Neutrophil (primary cell): ENCODE data around the gene PLXNA4.

ENCODE experiments used
- H3K27ac ChIP-seq: fragments of 200-600 bp; sonication (generic); 2 replicates; pipeline ENCODE4 v1.5.1; 2016; ENCODE audit warnings: mild to moderate bottlenecking, moderate library complexity
- H3K27me3 ChIP-seq: fragments of 200-600 bp; sonication (generic); 2 replicates; pipeline ENCODE4 v1.6.0; 2016; ENCODE audit warnings: mild to moderate bottlenecking
- H3K36me3 ChIP-seq: fragments of 200-600 bp; sonication (generic); 2 replicates; pipeline ENCODE4 v1.5.1; 2017
- H3K4me1 ChIP-seq, 2 experiments: fragments of 200-600 bp in 1 of 2; sonication (generic) in 1 of 2; 1 replicate in 1 of 2; 2 replicates in 1 of 2; pipeline versions ENCODE4 v1.5.1 to v1.6.1; 2013 to 2016; ENCODE audit warnings: low read depth in 1 of 2, low read length in 1 of 2, mild to moderate bottlenecking in 1 of 2, moderate library complexity in 1 of 2; ENCODE audit not compliant: control insufficient read depth in 1 of 2, insufficient read depth in 1 of 2
- H3K4me3 ChIP-seq, 2 experiments: fragments of 200-600 bp in 1 of 2; sonication (generic) in 1 of 2; 1 replicate in 1 of 2; 2 replicates in 1 of 2; pipeline ENCODE4 v1.5.1; 2013 to 2016; ENCODE audit warnings: low read depth in 1 of 2, low read length in 1 of 2, mild to moderate bottlenecking in 1 of 2, moderate library complexity in 1 of 2
- H3K9me3 ChIP-seq: fragments of 200-600 bp; sonication (generic); 2 replicates; pipeline ENCODE4 v1.5.1; 2016
- CTCF ChIP-seq: fragments of 200-600 bp; sonication (generic); IDR thresholded peaks from 2 replicates; pipeline ENCODE4 v1.5.1; 2016; ENCODE audit warnings: antibody characterized with exemption

Gene PLXNA4

DNA sequence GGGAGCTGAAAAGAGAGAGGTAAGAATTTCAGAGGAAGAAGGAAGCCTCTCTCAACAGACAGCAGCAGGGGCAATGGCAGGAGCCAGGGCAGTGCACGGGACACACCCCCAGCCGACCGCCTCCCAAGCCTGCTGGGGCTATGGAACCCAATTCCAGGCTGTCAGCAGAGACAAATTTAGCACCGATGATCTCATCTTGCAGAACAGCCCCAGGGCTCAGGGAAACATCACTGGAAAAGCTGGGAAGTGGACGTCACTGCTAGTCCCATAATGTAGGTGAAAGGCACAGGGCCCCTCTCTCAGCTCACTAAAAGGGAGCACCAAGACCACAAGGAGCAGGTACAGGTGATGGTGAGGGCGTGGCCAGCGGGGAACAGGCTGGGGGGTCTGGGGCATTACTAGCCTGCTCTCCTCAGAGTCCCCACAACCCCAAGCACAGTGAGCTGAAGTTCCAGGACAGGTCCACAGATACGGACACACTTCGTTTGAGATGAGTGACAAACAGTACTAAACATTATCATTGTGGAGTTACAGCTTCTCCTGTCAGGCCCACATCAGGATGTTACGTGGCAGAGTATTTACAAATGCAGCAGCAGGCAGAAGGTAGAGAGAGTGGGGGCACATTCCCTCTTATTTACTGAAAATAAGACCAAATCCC is 103.7 kb downstream of the PLXNA4 start:
- no peak overlapping the region for H3K27ac ChIP-seq
- H3K36me3 ChIP-seq: no peaks in the 10 kb centered on the region
- H3K9me3 ChIP-seq: no peaks in the 10 kb centered on the region
- H3K27me3 ChIP-seq: peaks cover 41% of the 10 kb centered on the region
- H3K4me1 ChIP-seq: no peaks in the 10 kb centered on the region
- no peak for TF ChIP-seq CTCF
- no peak overlapping the region for H3K4me3 ChIP-seq

GRCh38 chr7:132471515-132471914 is 104.8 kb downstream of the PLXNA4 start:
- no peak for TF ChIP-seq CTCF
- Histone ChIP-seq H3K4me1 (no peaks in the 10 kb centered on the region), H3K27me3 (peaks cover 32% of the 10 kb centered on the region), H3K27ac (no peak overlapping the region), H3K4me3 (no peak overlapping the region), H3K36me3 (no peaks in the 10 kb centered on the region), H3K9me3 (no peaks in the 10 kb centered on the region)

DNA sequence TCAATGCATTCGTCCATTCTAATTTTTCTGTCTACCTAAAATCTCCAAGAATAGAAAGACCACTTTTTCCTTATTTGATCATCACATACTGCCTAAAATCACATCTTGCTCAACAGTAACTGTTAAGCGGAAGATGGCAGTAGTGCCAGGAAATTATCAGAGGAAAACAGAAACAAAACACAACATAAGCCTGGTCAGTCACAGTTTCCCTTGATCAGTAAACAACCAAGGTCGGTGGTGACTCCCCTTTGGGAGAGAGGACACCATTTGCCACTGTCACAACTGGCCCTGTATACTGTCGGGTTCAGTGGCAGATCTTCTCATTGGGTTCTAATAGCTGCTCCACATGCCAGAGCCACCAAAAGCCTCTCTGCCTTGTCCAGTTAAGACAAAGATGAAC is 106.6 kb downstream of the PLXNA4 start:
- no peak overlapping the region for H3K4me3 ChIP-seq
- H3K36me3 ChIP-seq: no peaks in the 10 kb centered on the region
- no peaks in the 10 kb centered on the region for H3K4me1 ChIP-seq
- no peak overlapping the region for H3K27ac ChIP-seq
- TF ChIP-seq CTCF: no peak
- no peaks in the 10 kb centered on the region for H3K9me3 ChIP-seq
- peaks cover 13% of the 10 kb centered on the region for H3K27me3 ChIP-seq

DNA sequence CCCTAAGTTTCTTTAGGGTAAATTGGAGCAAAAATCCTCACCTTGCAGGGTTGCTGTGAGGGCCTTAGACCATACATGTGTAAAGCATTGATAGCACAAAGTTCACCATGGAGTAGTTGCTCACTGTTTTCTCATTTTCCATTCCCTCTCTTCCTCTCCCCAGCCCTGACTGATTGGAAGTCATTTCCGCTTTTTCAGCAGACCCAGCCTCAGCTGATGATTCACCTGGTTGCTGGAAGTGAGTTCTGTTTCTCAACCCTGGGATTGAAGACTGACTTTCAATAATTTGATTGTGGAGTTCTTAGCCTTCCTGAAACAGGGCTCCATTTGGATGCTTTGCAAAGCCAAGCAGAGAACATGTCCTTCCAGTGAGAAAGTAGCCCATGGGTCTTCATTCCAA is 107.0 kb downstream of the PLXNA4 start:
- Histone ChIP-seq H3K4me1 (no peaks in the 10 kb centered on the region), H3K27ac (no peak overlapping the region), H3K27me3 (peaks cover 9% of the 10 kb centered on the region)

GRCh38 chr7:132466367-132466766 is 109.9 kb downstream of the PLXNA4 start:
- no peak for TF ChIP-seq CTCF
- Histone ChIP-seq H3K4me3 (no peak overlapping the region), H3K27me3 (no peaks in the 10 kb centered on the region), H3K36me3 (no peaks in the 10 kb centered on the region), H3K27ac (no peak overlapping the region), H3K9me3 (no peaks in the 10 kb centered on the region), H3K4me1 (no peaks in the 10 kb centered on the region)

More for the DNA sequence above, 107.0 kb downstream of the PLXNA4 start:
- Histone ChIP-seq H3K9me3 (no peaks in the 10 kb centered on the region), H3K36me3 (no peaks in the 10 kb centered on the region), H3K4me3 (no peak overlapping the region)
- no peak for TF ChIP-seq CTCF
